NOMO-1 treated with dmso at 0.1 percent for 144 hours (cell line): ENCODE measurements around the gene XRN2.
"Not testable (repeated sequence)": the region's sequence is repeated elsewhere in the genome, so short reads cannot be mapped to it uniquely, and the experiment has no call there.

Source experiments
- DNase-seq: peaks from one replicate; lab custom pipeline; 2025; ENCODE audit not compliant: unreplicated experiment; lab: John Stamatoyannopoulos, UW

XRN2 gene

GRCh38 chr20:21344961-21345360 is 41.8 kb downstream of the XRN2 start:
- DNase-seq = no peak

- no peak for DNase-seq
These were observed 49.6 kb downstream of the XRN2 start for GRCh38 chr20:21352703-21353102.

GRCh38 chr20:21353236-21353635 is 50.1 kb downstream of the XRN2 start:
- DNase-seq = no peak

- no peak for DNase-seq
These were observed 52.9 kb downstream of the XRN2 start for GRCh38 chr20:21355981-21356380.

GRCh38 chr20:21356386-21356785 is 53.3 kb downstream of the XRN2 start:
- DNase-seq = no peak

- DNase-seq = no peak
These were observed 54.7 kb downstream of the XRN2 start for GRCh38 chr20:21357844-21358243.

- DNase-seq = no peak
These were observed 55.6 kb downstream of the XRN2 start for GRCh38 chr20:21358737-21359136.

GRCh38 chr20:21360705-21361104 is 57.6 kb downstream of the XRN2 start:
- no peak for DNase-seq

GRCh38 chr20:21361266-21361665 is 58.1 kb downstream of the XRN2 start:
- DNase-seq = peak; percentile 52

- no peak for DNase-seq
These were observed 61.3 kb downstream of the XRN2 start for GRCh38 chr20:21364413-21364812.

- DNase-seq = no peak
These were observed 62.6 kb downstream of the XRN2 start for GRCh38 chr20:21365771-21366170.

- DNase-seq = not testable (repeated sequence)
These were observed 63.1 kb downstream of the XRN2 start for GRCh38 chr20:21366273-21366672.

GRCh38 chr20:21368791-21369190 is 65.7 kb downstream of the XRN2 start:
- no peak for DNase-seq

- DNase-seq = no peak
These were observed 68.1 kb downstream of the XRN2 start for GRCh38 chr20:21371193-21371592.

- DNase-seq = no peak
These were observed 68.9 kb downstream of the XRN2 start for GRCh38 chr20:21372016-21372415.

- no peak for DNase-seq
These were observed 70.3 kb downstream of the XRN2 start for GRCh38 chr20:21373436-21373835.

- no peak for DNase-seq
These were observed 73.5 kb downstream of the XRN2 start for GRCh38 chr20:21376626-21377025.

- DNase-seq = no peak
These were observed 74.6 kb downstream of the XRN2 start for GRCh38 chr20:21377701-21378100.

GRCh38 chr20:21378259-21378658 is 75.1 kb downstream of the XRN2 start:
- no peak for DNase-seq

- no peak for DNase-seq
These were observed 77.6 kb downstream of the XRN2 start for GRCh38 chr20:21380711-21381110.

- no peak for DNase-seq
These were observed 78.5 kb downstream of the XRN2 start for GRCh38 chr20:21381619-21382018.

- DNase-seq = no peak
These were observed 81.3 kb downstream of the XRN2 start for GRCh38 chr20:21384308-21384892.

- DNase-seq = no peak
These were observed 83.0 kb downstream of the XRN2 start for GRCh38 chr20:21386111-21386510.

GRCh38 chr20:21387528-21387927 is 84.4 kb downstream of the XRN2 start:
- DNase-seq = no peak
